H1 (cell line): ENCODE measurements around the gene RNF113B.

Source experiments
- SIRT6 ChIP-seq: IDR thresholded peaks from one replicate; pipeline ENCODE4 v1.7.1; 2012; ENCODE audit warnings: low read length, inconsistent platforms
- TAF1 ChIP-seq: IDR thresholded peaks from 2 replicates; pipeline ENCODE4 v1.6.1; 2011; ENCODE audit warnings: mild to moderate bottlenecking, low read depth, low read length

DNA sequence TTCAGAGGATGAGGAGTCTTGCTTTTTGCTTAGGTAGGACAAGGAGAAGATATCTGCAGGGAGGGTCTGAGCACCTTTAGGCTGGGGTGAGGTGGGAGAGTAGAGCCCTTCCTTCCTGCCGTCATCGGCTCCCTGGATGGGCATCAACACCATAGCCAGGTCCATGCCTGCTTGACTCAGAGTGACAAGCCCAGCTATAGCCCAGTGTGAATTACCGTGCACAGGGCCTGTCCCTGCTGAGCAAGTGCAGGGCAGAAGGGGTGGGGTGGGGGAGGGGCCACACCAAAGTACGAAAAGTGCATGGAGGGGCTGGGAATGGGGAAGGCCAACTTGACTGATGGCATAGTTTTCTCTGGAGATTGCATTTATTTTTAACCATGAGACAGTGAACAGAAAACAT lies 30.3 kb upstream of the RNF113B start:
- TF ChIP-seq SIRT6, result no peak
- TF ChIP-seq TAF1, result no peak
